Upper lobe of left lung (tissue), 6 donors: ENCODE measurements around the gene PILRB. TPM values are rescaled to one million over a fixed set of nuclear protein-coding genes. Genes with fewer than 3 reads are reported as not detected.

Source experiments
- ATAC-seq, 2 donors: fragments of 200-7000 bp; cut with Tn5 transposase; one replicate each; pipeline ENCODE4 v1.9.1; 2022; ENCODE audit warnings: mild to moderate bottlenecking in 2 of 2, moderate library complexity in 2 of 2; ENCODE audit not compliant: low FRiP score in 2 of 2
- DNase-seq, 2 donors: peaks; one replicate each; pipeline ENCODE4 v3.0.0-alpha.2; 2019 to 2020
- H3K27ac ChIP-seq, 4 donors: fragments of 200-600 bp; sonication (generic); one replicate each; pipeline ENCODE4 v1.5.1; 2016 to 2019
- H3K27me3 ChIP-seq, 4 donors: fragments of 200-600 bp; sonication (generic); one replicate each; pipeline ENCODE4 v1.5.1; 2017 to 2019
- H3K36me3 ChIP-seq, 4 donors: fragments of 200-600 bp; sonication (generic); one replicate each; pipeline ENCODE4 v1.5.1; 2016 to 2019
- H3K4me1 ChIP-seq, 4 donors: fragments of 200-600 bp; sonication (generic); one replicate each; pipeline ENCODE4 v1.5.1; 2018 to 2019
- H3K4me3 ChIP-seq, 4 donors: fragments of 200-600 bp; sonication (generic); one replicate each; pipeline ENCODE4 v1.5.1; 2017 to 2019; ENCODE audit warnings: mild to moderate bottlenecking in 2 of 4, moderate library complexity in 1 of 4
- H3K9me3 ChIP-seq, 4 donors: fragments of 200-600 bp; sonication (generic); one replicate each; pipeline ENCODE4 v1.5.1; 2018 to 2019
- EP300 ChIP-seq, 4 donors: sonication (generic); formaldehyde crosslinking; IDR thresholded peaks; one replicate each; pipeline ENCODE4 v1.5.1; 2017; ENCODE audit warnings: antibody characterized with exemption in 4 of 4, control low read depth in 2 of 4
- POLR2A ChIP-seq, 4 donors: fragments of 450-650 bp; IDR thresholded peaks; one replicate each; pipeline ENCODE4 v1.5.1; 2016 to 2017; ENCODE audit warnings: antibody characterized with exemption in 4 of 4, mild to moderate bottlenecking in 2 of 4
- POLR2AphosphoS5 ChIP-seq, 2 donors: sonication (generic); formaldehyde crosslinking; IDR thresholded peaks; one replicate each; pipeline ENCODE4 v1.5.1; 2017; ENCODE audit warnings: antibody characterized with exemption in 2 of 2
- WGBS, 2 donors: methylation state at CpG; one replicate each; pipeline ENCODE4 v1.1.5; 2017 to 2018; 5-methylcytosine and 5-hydroxymethylcytosine counted together
- small RNA-seq, 4 donors: library from RNA; depleted of rRNA; stranded (forward); fragments of <200 nt; gene quantifications; one replicate each; pipeline ENCODE3, GENCODE V24; 2016
- total RNA-seq, 6 donors: library from RNA; depleted of rRNA in 4 of 6; stranded (reverse); fragments of >200 nt in 4 of 6; gene quantifications; one replicate each; pipeline versions ENCODE4 v1.1.0 to v1.2.1, GENCODE V29; 2016 to 2021
- TF ChIP-seq, protein P1 (sequence below), 6 experiments: fragments of 450-650 bp in 4 of 6; fragments of 200-600 bp in 2 of 6; sonication (generic) in 2 of 6; IDR thresholded peaks; one replicate each; pipeline ENCODE4 v1.5.1; 2016 to 2019; ENCODE audit warnings: antibody characterized with exemption in 6 of 6
- donor health status: DM: no; HTN: no; CAD: no; lungs with moderate emphysema.
- donor health status: DM: no; HTN: yes; CAD: no; lungs with severe emphysema.

PILRB gene
- total RNA-seq, 6 donors from 2014 or later = 18.4 to 259 (median 39.9) TPM

- 89 to 90% methylated on average over 1 of the region's 1 CpG for WGBS, 2 donors
- Histone ChIP-seq H3K27me3 (no peaks in the 10 kb centered on the region), H3K4me3 (no peak overlapping the region), H3K4me1 (no peaks in the 10 kb centered on the region), H3K36me3 (no peaks in the 10 kb centered on the region), H3K27ac (no peak overlapping the region), H3K9me3 (no peaks in the 10 kb centered on the region)
- no peak for ATAC-seq
- no peak for DNase-seq
- TF ChIP-seq POLR2A (IDR thresholded peaks at IDR 0.05) = no peak
Measured at GRCh38 chr7:100413889-100414288, 56.0 kb downstream of the PILRB start.

DNA sequence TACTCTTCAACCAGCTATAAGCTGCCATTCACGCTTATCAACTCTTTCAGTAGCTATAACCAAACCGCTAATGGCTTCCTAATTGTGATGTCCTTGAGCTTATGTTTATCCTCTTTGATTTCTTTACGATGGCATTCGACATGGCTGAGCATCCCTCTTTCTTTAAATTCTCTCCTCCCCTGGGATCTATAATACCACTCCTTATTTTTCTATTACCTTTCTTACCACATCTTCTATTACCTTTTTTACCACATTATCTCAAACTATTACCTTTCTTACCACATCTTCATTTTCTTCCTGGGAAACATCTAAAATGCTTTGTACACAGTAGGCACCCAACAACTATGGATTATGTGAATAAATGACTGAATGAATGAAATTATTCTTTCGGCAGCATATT, 57.5 kb downstream of the PILRB start:
- Histone ChIP-seq H3K9me3 (no peaks in the 10 kb centered on the region), H3K27me3 (no peaks in the 10 kb centered on the region), H3K36me3 (no peaks in the 10 kb centered on the region), H3K27ac (no peak overlapping the region), H3K4me3 (no peak overlapping the region), H3K4me1 (no peaks in the 10 kb centered on the region)
- TF ChIP-seq POLR2AphosphoS5 (IDR thresholded peaks at IDR 0.05) (no peak), POLR2A (IDR thresholded peaks at IDR 0.05) (no peak), EP300 (IDR thresholded peaks at IDR 0.05) (no peak)
- TF ChIP-seq, protein P1, sequence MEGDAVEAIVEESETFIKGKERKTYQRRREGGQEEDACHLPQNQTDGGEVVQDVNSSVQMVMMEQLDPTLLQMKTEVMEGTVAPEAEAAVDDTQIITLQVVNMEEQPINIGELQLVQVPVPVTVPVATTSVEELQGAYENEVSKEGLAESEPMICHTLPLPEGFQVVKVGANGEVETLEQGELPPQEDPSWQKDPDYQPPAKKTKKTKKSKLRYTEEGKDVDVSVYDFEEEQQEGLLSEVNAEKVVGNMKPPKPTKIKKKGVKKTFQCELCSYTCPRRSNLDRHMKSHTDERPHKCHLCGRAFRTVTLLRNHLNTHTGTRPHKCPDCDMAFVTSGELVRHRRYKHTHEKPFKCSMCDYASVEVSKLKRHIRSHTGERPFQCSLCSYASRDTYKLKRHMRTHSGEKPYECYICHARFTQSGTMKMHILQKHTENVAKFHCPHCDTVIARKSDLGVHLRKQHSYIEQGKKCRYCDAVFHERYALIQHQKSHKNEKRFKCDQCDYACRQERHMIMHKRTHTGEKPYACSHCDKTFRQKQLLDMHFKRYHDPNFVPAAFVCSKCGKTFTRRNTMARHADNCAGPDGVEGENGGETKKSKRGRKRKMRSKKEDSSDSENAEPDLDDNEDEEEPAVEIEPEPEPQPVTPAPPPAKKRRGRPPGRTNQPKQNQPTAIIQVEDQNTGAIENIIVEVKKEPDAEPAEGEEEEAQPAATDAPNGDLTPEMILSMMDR (IDR thresholded peaks at IDR 0.05) = no peak
- WGBS, 2 donors = 94 to 96% methylated on average over 5 of the region's 5 CpGs
- ATAC-seq = no peak
- DNase-seq = no peak

Small RNAs within 50 kb of the gene (small RNA-seq; reads per million reads assigned to genes)
- 0 reads per million in 4 donors for gene RF00019

Other genes starting within 250 kb of the PILRB start
- 10 to 100 TPM; 33.4 to 76.5 (median 53.0) TPM for gene TAF6, start 238.8 kb upstream of the PILRB start, total RNA-seq
- 10 to 100 TPM in 2 of 6 donors, 1 to 10 TPM in 4; 2.9 to 14.6 (median 6.5) TPM for gene CNPY4, start 238.5 kb upstream of the PILRB start, total RNA-seq
- gene MBLAC1, start 231.2 kb upstream of the PILRB start, total RNA-seq = 10 to 100 TPM in 1 of 6 donors, 1 to 10 TPM in 5; 1.0 to 11.4 (median 3.3) TPM
- gene LAMTOR4, start 209.2 kb upstream of the PILRB start, total RNA-seq = 100 to 1,000 TPM; 111 to 223 (median 148) TPM
- 100 to 1,000 TPM in 1 of 6 donors, 10 to 100 TPM in 5; 12.6 to 108 (median 25.3) TPM for gene TRAPPC14, start 199.4 kb upstream of the PILRB start, total RNA-seq
- gene GAL3ST4, start 189.5 kb upstream of the PILRB start, total RNA-seq = 10 to 100 TPM in 1 of 6 donors, 1 to 10 TPM in 4, not detected in 1; 2.4 to 11.5 (median 5.2) TPM
- gene GPC2, start 180.7 kb upstream of the PILRB start, total RNA-seq = 10 to 100 TPM in 1 of 6 donors, 1 to 10 TPM in 2, under 1 TPM in 3; 0.20 to 25.1 (median 0.96) TPM
- gene STAG3, start 180.2 kb upstream of the PILRB start, total RNA-seq = 1 to 10 TPM in 5 of 6 donors, not detected in 1; 1.5 to 5.2 (median 2.8) TPM
- 1 to 10 TPM in 5 of 6 donors, under 1 TPM in 1; 0.63 to 6.3 (median 1.7) TPM for gene PVRIG, start 138.2 kb upstream of the PILRB start, total RNA-seq
- gene SPDYE3, start 50.4 kb upstream of the PILRB start, total RNA-seq = not detected
- gene PILRA, start 15.4 kb downstream of the PILRB start, total RNA-seq = 10 to 100 TPM; 15.2 to 52.4 (median 24.2) TPM
- gene ZCWPW1, start 70.6 kb downstream of the PILRB start, total RNA-seq = 1 to 10 TPM; 3.8 to 6.3 (median 5.2) TPM
- gene MEPCE, start 71.7 kb downstream of the PILRB start, total RNA-seq = 10 to 100 TPM; 19.3 to 45.4 (median 37.9) TPM
- gene PPP1R35, start 78.4 kb downstream of the PILRB start, total RNA-seq = 10 to 100 TPM; 24.3 to 56.8 (median 30.0) TPM
- 1 to 10 TPM in 2 of 6 donors, under 1 TPM in 2, not detected in 2; 0.59 to 2.1 (median 1.3) TPM for gene SPACDR, start 106.1 kb downstream of the PILRB start, total RNA-seq
- gene TSC22D4, start 121.1 kb downstream of the PILRB start, total RNA-seq = 10 to 100 TPM; 25.7 to 91.2 (median 69.0) TPM
- gene NYAP1, start 125.8 kb downstream of the PILRB start, total RNA-seq = 1 to 10 TPM in 2 of 6 donors, under 1 TPM in 3, not detected in 1; 0.15 to 1.4 (median 0.89) TPM
- 10 to 100 TPM; 14.3 to 33.1 (median 20.4) TPM for gene AGFG2, start 181.1 kb downstream of the PILRB start, total RNA-seq
- gene SAP25, start 215.8 kb downstream of the PILRB start, total RNA-seq = 10 to 100 TPM in 3 of 6 donors, 1 to 10 TPM in 3; 1.2 to 18.9 (median 12.7) TPM
- 100 to 1,000 TPM in 5 of 6 donors, 10 to 100 TPM in 1; 88.5 to 493 (median 121) TPM for gene LRCH4, start 228.0 kb downstream of the PILRB start, total RNA-seq
- 1 to 10 TPM in 1 of 6 donors, under 1 TPM in 2, not detected in 3; 0.63 to 4.2 (median 0.77) TPM for gene FBXO24, start 228.2 kb downstream of the PILRB start, total RNA-seq
- gene PCOLCE, start 244.2 kb downstream of the PILRB start, total RNA-seq = 100 to 1,000 TPM in 2 of 6 donors, 10 to 100 TPM in 4; 15.2 to 115 (median 47.3) TPM